HepG2 (cell line): ENCODE data around the gene GMFB. TPM values are rescaled to one million over a fixed set of nuclear protein-coding genes. Genes with fewer than 3 reads are reported as not detected.

Experiments used
- ARID5B ChIP-seq: IDR thresholded peaks from 2 replicates; pipeline ENCODE4 v1.4.0; 2020; ENCODE audit warnings: mild to moderate bottlenecking, missing genetic modification reagents
- ATF6 ChIP-seq: sonication (generic); formaldehyde crosslinking; conservative IDR thresholded peaks from 2 replicates; pipeline ENCODE4 v1.4.0; 2020; ENCODE audit warnings: missing genetic modification reagents
- E2F2 ChIP-seq: sonication (generic); formaldehyde crosslinking; IDR thresholded peaks from 2 replicates; pipeline ENCODE4 v1.4.0; 2020; ENCODE audit warnings: missing genetic modification reagents, borderline replicate concordance
- GRHL1 ChIP-seq: sonication (generic); formaldehyde crosslinking; conservative IDR thresholded peaks from 2 replicates; pipeline ENCODE4 v1.8.0; 2022; ENCODE audit warnings: missing genetic modification reagents
- KLF13 ChIP-seq: sonication (generic); formaldehyde crosslinking; IDR thresholded peaks from 2 replicates; pipeline ENCODE4 v1.4.0; 2020; ENCODE audit warnings: mild to moderate bottlenecking, missing genetic modification reagents
- NBN ChIP-seq: fragments of 450-650 bp; conservative IDR thresholded peaks from 2 replicates; pipeline ENCODE4 v1.6.1; 2017
- PHF8 ChIP-seq: sonication (generic); formaldehyde crosslinking; IDR thresholded peaks from 2 replicates; pipeline ENCODE4 v1.5.0; 2020; ENCODE audit warnings: missing genetic modification reagents
- RBM22 ChIP-seq: fragments of 200-400 bp; formaldehyde crosslinking; optimal IDR thresholded peaks from 2 replicates; pipeline ENCODE3; 2017; ENCODE audit warnings: mild to moderate bottlenecking, low read length, moderate library complexity
- REL ChIP-seq: sonication (generic); formaldehyde crosslinking; conservative IDR thresholded peaks from 2 replicates; pipeline ENCODE4 v1.8.0; 2022; ENCODE audit warnings: mild to moderate bottlenecking, missing genetic modification reagents, moderate library complexity
- SKI ChIP-seq: fragments of 450-650 bp; IDR thresholded peaks from one replicate; pipeline ENCODE4 v1.6.1; 2018; ENCODE audit warnings: mild to moderate bottlenecking; ENCODE audit not compliant: partially characterized antibody
- TCF12 ChIP-seq, 2 experiments: fragments of 450-650 bp in 1 of 2; sonication (generic) in 1 of 2; formaldehyde crosslinking in 1 of 2; IDR thresholded peaks; 2 replicates each; pipeline versions ENCODE4 v1.6.1 to v1.8.0; 2017 to 2022; ENCODE audit warnings: antibody characterized with exemption in 1 of 2, mild to moderate bottlenecking in 1 of 2, missing genetic modification reagents in 1 of 2, moderate library complexity in 1 of 2
- TFE3 ChIP-seq: IDR thresholded peaks from 2 replicates; pipeline ENCODE4 v1.6.1; 2016
- ZBTB38 ChIP-seq: sonication (generic); formaldehyde crosslinking; IDR thresholded peaks from 2 replicates; pipeline ENCODE4 v1.5.1; 2020; ENCODE audit warnings: mild to moderate bottlenecking, missing genetic modification reagents
- ZNF431 ChIP-seq: sonication (generic); formaldehyde crosslinking; IDR thresholded peaks from 2 replicates; pipeline ENCODE4 v1.9.0; 2022; ENCODE audit warnings: missing genetic modification reagents, low read depth, mild to moderate bottlenecking, borderline replicate concordance
- ZNF549 ChIP-seq: sonication (generic); formaldehyde crosslinking; IDR thresholded peaks from 2 replicates; pipeline ENCODE4 v1.5.0; 2020; ENCODE audit warnings: missing genetic modification reagents
- ZNF576 ChIP-seq: sonication (generic); formaldehyde crosslinking; IDR thresholded peaks from 2 replicates; pipeline ENCODE4 v1.4.0; 2020; ENCODE audit warnings: mild to moderate bottlenecking, missing genetic modification reagents
- ZNF746 ChIP-seq: sonication (generic); formaldehyde crosslinking; IDR thresholded peaks from 2 replicates; pipeline ENCODE4 v1.8.0; 2022; ENCODE audit warnings: mild to moderate bottlenecking, missing genetic modification reagents
- ZNF83 ChIP-seq: sonication (generic); formaldehyde crosslinking; IDR thresholded peaks from 2 replicates; pipeline ENCODE4 v1.4.0; 2020; ENCODE audit warnings: missing genetic modification reagents, mild to moderate bottlenecking, borderline replicate concordance
- polyA plus RNA-seq, 8 experiments: library from polyadenylated mRNA; depleted of rRNA in 3 of 8; stranded (reverse) in 7 of 8; unstranded in 1 of 8; fragments of >200 nt; fragmentation: Illumina TruSeq in 4 of 8; extraction: Trizol in 4 of 8; gene quantifications; 2 replicates each; pipeline versions ENCODE4 v1.2.1 to v1.2.3, GENCODE V29; 2011 to 2016; ENCODE audit warnings: low read depth in 4 of 8, missing spikeins in 1 of 8, mixed read lengths in 1 of 8; ENCODE audit not compliant: insufficient read depth in 1 of 8
- total RNA-seq, 5 experiments: library from RNA; depleted of rRNA; stranded (reverse); fragments of >200 nt; fragmentation: Illumina TruSeq; extraction: Trizol; gene quantifications; 2 replicates each; pipeline ENCODE4 v1.2.3, GENCODE V29; 2016; ENCODE audit warnings: low read depth in 1 of 5

GMFB gene
- total and polyA plus RNA-seq, 2 of the 13 experiments (the other 11 are each of a cell fraction or from before 2014, with no cell fraction given) = 17.3 to 68.2 TPM

GRCh38 chr14:54488646-54489317 lies at the start of gene GMFB (continued):
- TF ChIP-seq GRHL1 (CRISPR knock-in tag) (no peak), NBN (no peak), KLF13 (0 out of 2 replicates have a peak, but pooled peaks have one; percentile 31), ARID5B (CRISPR knock-in tag) (peak; percentile 39; the same call in 1 of the 2 replicates), TFE3 (peak; percentile 79), PHF8 (CRISPR knock-in tag) (peak; percentile 78), ZBTB38 (CRISPR knock-in tag) (no peak; the same call in 1 of the 2 replicates), ZNF431 (CRISPR knock-in tag) (peak; percentile 69), ZNF549 (CRISPR knock-in tag) (no peak), ZNF83 (CRISPR knock-in tag) (no peak), RBM22 (no peak), ATF6 (CRISPR knock-in tag) (no peak), E2F2 (CRISPR knock-in tag) (no peak), SKI (peak; percentile 60), ZNF746 (CRISPR knock-in tag) (no peak), REL (CRISPR knock-in tag) (no peak), TCF12 (IDR thresholded peaks at IDR 0.05) (no peak), TCF12 (CRISPR knock-in tag; IDR thresholded peaks at IDR 0.05) (peak; percentile 40; the same call in 1 of the 2 replicates), ZNF576 (CRISPR knock-in tag) (no peak)
